Tibial nerve (tissue), 4 donors: Measurements from ENCODE around the gene PHYHIPL. TPM values are rescaled to one million over a fixed set of nuclear protein-coding genes. Genes with fewer than 3 reads are reported as not detected.

Experiments used
- DNase-seq, 2 donors: peaks; one replicate each; pipeline ENCODE4 v3.0.0-alpha.2; 2019; ENCODE audit warnings: low spot score in 2 of 2
- H3K27ac ChIP-seq, 4 donors: fragments of 200-600 bp; sonication (generic) in 3 of 4; one replicate each; pipeline ENCODE4 v1.5.1; 2017 to 2019; ENCODE audit warnings: mild to moderate bottlenecking in 1 of 4
- H3K27me3 ChIP-seq, 2 donors: fragments of 200-600 bp; sonication (generic) in 1 of 2; one replicate each; pipeline versions ENCODE4 v1.5.1 to v1.6.0; 2017 to 2019
- H3K36me3 ChIP-seq, 3 donors: fragments of 200-600 bp; sonication (generic); one replicate each; pipeline ENCODE4 v1.5.1; 2018 to 2019
- H3K4me1 ChIP-seq, 4 donors: fragments of 200-600 bp; sonication (generic) in 3 of 4; one replicate each; pipeline ENCODE4 v1.5.1; 2017 to 2019
- H3K4me3 ChIP-seq, 4 donors: fragments of 200-600 bp; sonication (generic) in 3 of 4; one replicate each; pipeline ENCODE4 v1.5.1; 2017 to 2019; ENCODE audit warnings: mild to moderate bottlenecking in 1 of 4, moderate library complexity in 1 of 4
- H3K9me3 ChIP-seq, 4 donors: fragments of 200-600 bp; sonication (generic) in 3 of 4; one replicate each; pipeline ENCODE4 v1.5.1; 2017 to 2019
- CTCF ChIP-seq, 5 experiments: fragments of 200-600 bp in 3 of 5; fragments of 450-650 bp in 2 of 5; sonication (generic) in 3 of 5; IDR thresholded peaks; one replicate each; pipeline ENCODE4 v1.5.1; 2016 to 2019; ENCODE audit warnings: antibody characterized with exemption in 5 of 5, mild to moderate bottlenecking in 3 of 5, moderate library complexity in 2 of 5
- EP300 ChIP-seq, 2 donors: sonication (generic); formaldehyde crosslinking; IDR thresholded peaks; one replicate each; pipeline ENCODE4 v1.6.1; 2017; ENCODE audit warnings: antibody characterized with exemption in 2 of 2, mild to moderate bottlenecking in 1 of 2
- POLR2A ChIP-seq, 2 donors: fragments of 450-650 bp; IDR thresholded peaks; one replicate each; pipeline ENCODE4 v1.6.1; 2017; ENCODE audit warnings: antibody characterized with exemption in 2 of 2, mild to moderate bottlenecking in 2 of 2, moderate library complexity in 2 of 2
- WGBS, 2 donors: methylation state at CpG; one replicate each; pipeline ENCODE4 v1.1.5; 2018; 5-methylcytosine and 5-hydroxymethylcytosine counted together
- total RNA-seq, 4 donors: library from RNA; depleted of rRNA; stranded (reverse); fragments of >200 nt; gene quantifications; one replicate each; pipeline ENCODE4 v1.1.0, GENCODE V29; 2016

Gene PHYHIPL
- total RNA-seq, 4 donors from 2014 or later: 0.20 TPM; not detected in 3

DNA sequence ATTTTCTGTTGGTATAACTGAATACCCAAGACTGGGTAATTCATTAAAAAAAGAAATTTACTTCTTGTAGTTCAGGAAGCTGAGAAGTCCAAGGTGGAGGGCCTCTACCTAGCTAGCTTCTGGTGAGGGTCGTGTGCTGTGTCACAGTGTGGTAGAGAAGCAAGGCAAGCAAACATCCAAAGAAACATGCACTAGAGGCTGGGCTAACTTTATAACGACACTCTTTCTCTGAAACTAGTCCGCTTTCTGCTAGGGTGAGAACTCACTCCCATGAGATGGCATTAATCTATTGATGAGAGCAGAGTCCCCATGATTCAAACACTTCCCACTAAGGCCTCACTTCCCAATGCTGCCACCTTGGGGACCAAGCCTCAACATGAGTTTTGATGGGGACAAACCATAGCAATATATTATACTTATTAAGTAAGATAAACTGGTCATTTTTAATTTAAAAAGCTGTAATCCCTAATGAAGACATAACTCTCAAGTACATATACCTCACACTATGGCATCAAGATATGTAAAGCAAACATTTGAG lies 50.8 kb downstream of the PHYHIPL start:
- Histone ChIP-seq H3K27me3 (no peaks in the 10 kb centered on the region), H3K27ac (no peak overlapping the region), H3K36me3 (no peaks in the 10 kb centered on the region), H3K4me3 (no peak overlapping the region), H3K4me1 (no peaks in the 10 kb centered on the region), H3K9me3 (no peaks in the 10 kb centered on the region)
- 89 to 94% methylated on average over 3 of the region's 3 CpGs for WGBS, 2 donors
- TF ChIP-seq CTCF (IDR thresholded peaks at IDR 0.05): no peak
- no peak for TF ChIP-seq EP300 (IDR thresholded peaks at IDR 0.05)
- TF ChIP-seq POLR2A (IDR thresholded peaks at IDR 0.05): no peak
- no peak for DNase-seq

DNA sequence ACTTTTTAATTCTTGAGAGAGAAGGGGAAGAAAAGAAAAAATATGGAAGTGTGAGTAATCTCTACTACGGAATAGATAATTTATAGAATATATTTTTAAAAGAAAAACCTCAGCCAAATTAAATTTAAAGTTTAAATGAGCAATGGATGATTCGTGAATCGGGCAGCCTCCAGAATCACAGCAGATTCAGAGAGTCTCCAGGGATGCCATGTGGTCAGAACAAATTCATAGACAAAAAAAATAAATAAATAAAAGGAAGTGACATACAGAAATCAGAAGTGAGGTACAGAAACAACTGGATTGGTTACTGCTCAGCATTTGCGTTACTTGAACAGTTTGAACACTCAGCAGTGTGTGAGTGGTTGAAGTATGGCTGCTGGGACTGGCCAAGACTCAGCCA lies 53.0 kb downstream of the PHYHIPL start:
- 90 to 94% methylated on average over 4 of the region's 4 CpGs for WGBS, 2 donors
- no peak for DNase-seq
- Histone ChIP-seq H3K27ac (no peak overlapping the region), H3K4me3 (no peak overlapping the region), H3K9me3 (no peaks in the 10 kb centered on the region), H3K4me1 (no peaks in the 10 kb centered on the region), H3K27me3 (no peaks in the 10 kb centered on the region), H3K36me3 (no peaks in the 10 kb centered on the region)
- no peak for TF ChIP-seq CTCF (IDR thresholded peaks at IDR 0.05)
- no peak for TF ChIP-seq POLR2A (IDR thresholded peaks at IDR 0.05)
- no peak for TF ChIP-seq EP300 (IDR thresholded peaks at IDR 0.05)

- H3K27me3 ChIP-seq: no peaks in the 10 kb centered on the region
- no peaks in the 10 kb centered on the region for H3K4me1 ChIP-seq
- TF ChIP-seq POLR2A (IDR thresholded peaks at IDR 0.05): no peak
- TF ChIP-seq EP300 (IDR thresholded peaks at IDR 0.05): no peak
- H3K27ac ChIP-seq: no peak overlapping the region
- no peaks in the 10 kb centered on the region for H3K9me3 ChIP-seq
- 80 to 81% methylated on average over 3 of the region's 3 CpGs for WGBS, 2 donors
- no peaks in the 10 kb centered on the region for H3K36me3 ChIP-seq
- no peak overlapping the region for H3K4me3 ChIP-seq
- no peak for DNase-seq
These were observed 57.8 kb downstream of the PHYHIPL start for GRCh38 chr10:59234194-59234593.

DNA sequence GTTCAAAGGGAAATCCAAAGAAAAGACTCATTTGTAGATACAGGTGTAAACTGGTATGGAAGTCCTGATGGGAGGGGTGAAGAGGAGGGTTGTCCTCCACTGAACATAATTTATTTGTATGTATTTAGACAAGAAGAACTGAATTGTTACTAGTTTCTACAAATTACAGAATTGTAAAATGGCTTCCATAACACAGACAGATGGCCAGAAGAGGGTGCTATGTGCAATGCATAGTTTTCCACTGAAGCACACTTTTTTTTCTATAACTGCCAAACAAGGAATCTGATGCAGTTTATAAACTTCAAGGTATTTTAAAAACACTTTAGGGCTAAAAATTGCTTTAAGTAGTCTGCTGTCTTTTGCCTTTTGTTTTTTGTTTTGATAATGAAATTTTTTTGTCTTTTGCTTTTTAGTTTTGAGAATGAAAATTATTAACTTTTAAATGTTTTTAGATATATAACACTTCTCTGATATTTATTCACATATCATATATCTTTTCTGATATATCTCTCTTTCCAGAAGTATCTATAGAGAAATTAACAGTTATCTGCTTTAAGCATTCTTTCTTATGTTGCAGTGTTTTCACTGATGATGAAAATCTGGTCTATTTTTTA lies 58.5 kb downstream of the PHYHIPL start:
- peak in 1 of 2 donors; percentile 37 for DNase-seq
- Histone ChIP-seq H3K27ac (no peak overlapping the region), H3K36me3 (no peaks in the 10 kb centered on the region), H3K9me3 (no peaks in the 10 kb centered on the region), H3K4me3 (no peak overlapping the region), H3K4me1 (no peaks in the 10 kb centered on the region), H3K27me3 (no peaks in the 10 kb centered on the region)
- TF ChIP-seq EP300 (IDR thresholded peaks at IDR 0.05) (no peak), CTCF (IDR thresholded peaks at IDR 0.05) (peak in 4 of 5 experiments; percentile 35 to 56 (median 42))

GRCh38 chr10:59236064-59236697 lies 59.7 kb downstream of the PHYHIPL start:
- Histone ChIP-seq H3K36me3 (no peaks in the 10 kb centered on the region), H3K4me3 (no peak overlapping the region), H3K27ac (no peak overlapping the region), H3K27me3 (no peaks in the 10 kb centered on the region), H3K4me1 (no peaks in the 10 kb centered on the region), H3K9me3 (no peaks in the 10 kb centered on the region)
- TF ChIP-seq EP300 (IDR thresholded peaks at IDR 0.05) (no peak), POLR2A (IDR thresholded peaks at IDR 0.05) (no peak), CTCF (IDR thresholded peaks at IDR 0.05) (no peak)
- no peak for DNase-seq
- 87 to 92% methylated on average over 4 of the region's 4 CpGs for WGBS, 2 donors
